HL-60 (cell line): Measurements from ENCODE around the gene IMMP2L.

Source experiments
- DNase-seq, 2 experiments: peaks; one replicate each; pipeline ENCODE4 v3.0.0-alpha.2; 2010 to 2020; ENCODE audit warnings: low read depth in 1 of 2, low spot score in 1 of 2
- H3K27ac ChIP-seq: fragments of 250-450 bp; sonication (Bioruptor Pico); replicated peaks from 2 replicates; pipeline ENCODE4 v1.5.1; 2020; ENCODE audit warnings: mild to moderate bottlenecking, moderate library complexity
- H3K27me3 ChIP-seq: fragments of 250-450 bp; sonication (Bioruptor Pico); 2 replicates; pipeline ENCODE4 v1.5.1; 2021; ENCODE audit warnings: mild to moderate bottlenecking, moderate library complexity; ENCODE audit not compliant: insufficient read depth, poor library complexity, severe bottlenecking
- H3K4me3 ChIP-seq: replicated peaks from 2 replicates; pipeline ENCODE4 v1.5.1; 2011; ENCODE audit warnings: mild to moderate bottlenecking, control low read depth, low read length; ENCODE audit not compliant: insufficient read depth
- GABPA ChIP-seq: IDR thresholded peaks from 2 replicates; pipeline ENCODE4 v1.6.1; 2012; ENCODE audit warnings: low read depth
- POLR2AphosphoS5 ChIP-seq: IDR thresholded peaks from 2 replicates; pipeline ENCODE4 v1.6.1; 2012; ENCODE audit warnings: low read depth
- SPI1 ChIP-seq: IDR thresholded peaks from 2 replicates; pipeline ENCODE4 v1.6.1; 2012; ENCODE audit warnings: low read depth, mild to moderate bottlenecking, borderline replicate concordance
- TF ChIP-seq, protein P1 (sequence below): IDR thresholded peaks from one replicate; pipeline ENCODE4 v1.5.1; 2011; ENCODE audit warnings: low read length, control low read depth, inconsistent platforms; ENCODE audit not compliant: insufficient read depth
- TF ChIP-seq, protein P2 (sequence below): IDR thresholded peaks from 2 replicates; pipeline ENCODE4 v1.6.1; 2012; ENCODE audit warnings: low read depth; ENCODE audit not compliant: insufficient replicate concordance

Gene IMMP2L

DNA sequence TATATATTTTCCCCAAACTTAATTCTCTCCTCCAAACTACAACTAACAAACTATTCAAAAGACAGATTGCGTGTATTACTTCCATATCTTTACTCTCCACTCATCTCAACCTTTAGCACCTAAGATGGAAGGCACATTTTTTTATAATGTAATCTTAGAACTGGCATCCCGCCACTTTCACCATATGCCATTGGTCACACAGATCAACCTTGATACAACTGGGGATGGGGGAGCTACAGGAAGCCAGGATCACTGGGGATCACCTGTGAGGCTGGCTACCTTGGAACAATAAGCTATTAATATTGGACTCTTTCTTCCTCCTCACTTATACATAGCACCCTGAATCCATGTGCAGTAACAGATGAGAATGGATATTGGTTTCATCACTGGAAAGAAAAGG, 941.0 kb downstream of the IMMP2L start:
- TF ChIP-seq, protein P1, sequence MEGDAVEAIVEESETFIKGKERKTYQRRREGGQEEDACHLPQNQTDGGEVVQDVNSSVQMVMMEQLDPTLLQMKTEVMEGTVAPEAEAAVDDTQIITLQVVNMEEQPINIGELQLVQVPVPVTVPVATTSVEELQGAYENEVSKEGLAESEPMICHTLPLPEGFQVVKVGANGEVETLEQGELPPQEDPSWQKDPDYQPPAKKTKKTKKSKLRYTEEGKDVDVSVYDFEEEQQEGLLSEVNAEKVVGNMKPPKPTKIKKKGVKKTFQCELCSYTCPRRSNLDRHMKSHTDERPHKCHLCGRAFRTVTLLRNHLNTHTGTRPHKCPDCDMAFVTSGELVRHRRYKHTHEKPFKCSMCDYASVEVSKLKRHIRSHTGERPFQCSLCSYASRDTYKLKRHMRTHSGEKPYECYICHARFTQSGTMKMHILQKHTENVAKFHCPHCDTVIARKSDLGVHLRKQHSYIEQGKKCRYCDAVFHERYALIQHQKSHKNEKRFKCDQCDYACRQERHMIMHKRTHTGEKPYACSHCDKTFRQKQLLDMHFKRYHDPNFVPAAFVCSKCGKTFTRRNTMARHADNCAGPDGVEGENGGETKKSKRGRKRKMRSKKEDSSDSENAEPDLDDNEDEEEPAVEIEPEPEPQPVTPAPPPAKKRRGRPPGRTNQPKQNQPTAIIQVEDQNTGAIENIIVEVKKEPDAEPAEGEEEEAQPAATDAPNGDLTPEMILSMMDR, result no peak
- TF ChIP-seq POLR2AphosphoS5 (no peak), GABPA (no peak), SPI1 (no peak)
- TF ChIP-seq, protein P2, sequence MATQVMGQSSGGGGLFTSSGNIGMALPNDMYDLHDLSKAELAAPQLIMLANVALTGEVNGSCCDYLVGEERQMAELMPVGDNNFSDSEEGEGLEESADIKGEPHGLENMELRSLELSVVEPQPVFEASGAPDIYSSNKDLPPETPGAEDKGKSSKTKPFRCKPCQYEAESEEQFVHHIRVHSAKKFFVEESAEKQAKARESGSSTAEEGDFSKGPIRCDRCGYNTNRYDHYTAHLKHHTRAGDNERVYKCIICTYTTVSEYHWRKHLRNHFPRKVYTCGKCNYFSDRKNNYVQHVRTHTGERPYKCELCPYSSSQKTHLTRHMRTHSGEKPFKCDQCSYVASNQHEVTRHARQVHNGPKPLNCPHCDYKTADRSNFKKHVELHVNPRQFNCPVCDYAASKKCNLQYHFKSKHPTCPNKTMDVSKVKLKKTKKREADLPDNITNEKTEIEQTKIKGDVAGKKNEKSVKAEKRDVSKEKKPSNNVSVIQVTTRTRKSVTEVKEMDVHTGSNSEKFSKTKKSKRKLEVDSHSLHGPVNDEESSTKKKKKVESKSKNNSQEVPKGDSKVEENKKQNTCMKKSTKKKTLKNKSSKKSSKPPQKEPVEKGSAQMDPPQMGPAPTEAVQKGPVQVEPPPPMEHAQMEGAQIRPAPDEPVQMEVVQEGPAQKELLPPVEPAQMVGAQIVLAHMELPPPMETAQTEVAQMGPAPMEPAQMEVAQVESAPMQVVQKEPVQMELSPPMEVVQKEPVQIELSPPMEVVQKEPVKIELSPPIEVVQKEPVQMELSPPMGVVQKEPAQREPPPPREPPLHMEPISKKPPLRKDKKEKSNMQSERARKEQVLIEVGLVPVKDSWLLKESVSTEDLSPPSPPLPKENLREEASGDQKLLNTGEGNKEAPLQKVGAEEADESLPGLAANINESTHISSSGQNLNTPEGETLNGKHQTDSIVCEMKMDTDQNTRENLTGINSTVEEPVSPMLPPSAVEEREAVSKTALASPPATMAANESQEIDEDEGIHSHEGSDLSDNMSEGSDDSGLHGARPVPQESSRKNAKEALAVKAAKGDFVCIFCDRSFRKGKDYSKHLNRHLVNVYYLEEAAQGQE, result no peak
- no peak overlapping the region for H3K27ac ChIP-seq
- DNase-seq, result no peak
- no peaks in the 10 kb centered on the region for H3K27me3 ChIP-seq
- no peak overlapping the region for H3K4me3 ChIP-seq

- TF ChIP-seq SPI1 (no peak), GABPA (no peak), POLR2AphosphoS5 (no peak)
- TF ChIP-seq, protein P2, result no peak
- TF ChIP-seq, protein P1, result no peak
- DNase-seq, result no peak
- H3K27ac ChIP-seq, result no peak overlapping the region
- no peak overlapping the region for H3K4me3 ChIP-seq
- no peaks in the 10 kb centered on the region for H3K27me3 ChIP-seq
Observed at GRCh38 chr7:110620110-110620735, 942.1 kb downstream of the IMMP2L start.
